ENCODE data around the gene SUOX. TPM values are rescaled to one million over a fixed set of nuclear protein-coding genes. Genes with fewer than 3 reads are reported as not detected.

Gene SUOX
- polyA plus RNA-seq, 1 of the 3 experiments (the other 2 are of a cell fraction): 23.2 TPM

GRCh38 chr12:56040963-56041551 lies 44.0 kb downstream of the SUOX start:
- no peaks in the 10 kb centered on the region for H3K9me2 ChIP-seq
- H3K9ac ChIP-seq: peak overlapping the region; percentile 65; the same call in 1 of the 2 replicates
- H2AFZ ChIP-seq (ENCODE audit: low read depth): peak overlapping the region; percentile 97
- H3K4me1 ChIP-seq (ENCODE audit: control insufficient read depth in 1 of 2, insufficient read depth in 2 of 2, low read depth in 1 of 2, low read length in 1 of 2): peaks cover 6 to 10% of the 10 kb centered on the region in 2 experiments
- H4K20me1 ChIP-seq (ENCODE audit: insufficient read depth): peaks cover 14% of the 10 kb centered on the region
- 43% methylated on average over 14 of the region's 14 CpGs for WGBS (ENCODE audit: low lambda C conversion rate)
- H3K4me3 ChIP-seq (ENCODE audit: low read depth in 2 of 2, low read length in 1 of 2): peak overlapping the region; percentile 45 to 62
- POLR2A ChIA-PET: interaction anchor here (0.6 to 2.0 kb wide), 4 partner anchors 17 to 77 kb away, joined by 3 to 6 read pairs (median 4); partner anchors contain the start of genes IKZF4 and ZC3H10
- CTCF ChIA-PET: interaction anchor here (0.8 to 5.1 kb wide), 12 partner anchors 12 to 303 kb away, joined by 3 to 46 read pairs (median 4); partner anchors contain the start of genes IKZF4, PYM1 and SUOX
- peaks cover 31% of the 10 kb centered on the region for H3F3A ChIP-seq (replicated peaks; ENCODE audit: insufficient read depth)
- peak overlapping the region; percentile 81 for H3K4me2 ChIP-seq
- no peak for DNase-seq
- TF ChIP-seq MXI1 (IDR thresholded peaks at IDR 0.05; ENCODE audit: low read depth, low read length) (no peak), USF1 (IDR thresholded peaks at IDR 0.05; ENCODE audit: borderline replicate concordance, low read depth) (no peak), EZH2phosphoT487 (IDR thresholded peaks at IDR 0.05; ENCODE audit: borderline replicate concordance, low read depth) (no peak), RXRA (IDR thresholded peaks at IDR 0.05; ENCODE audit: borderline replicate concordance, low read depth) (no peak), RCOR1 (IDR thresholded peaks at IDR 0.05; ENCODE audit: low read length) (no peak), FOXJ3 (CRISPR knock-in tag; IDR thresholded peaks at IDR 0.05) (no peak), MEF2A (IDR thresholded peaks at IDR 0.05; ENCODE audit: borderline replicate concordance, low read depth) (no peak), TEAD4 (IDR thresholded peaks at IDR 0.05; ENCODE audit: borderline replicate concordance, insufficient read depth) (no peak)
- TF ChIP-seq, protein P1, sequence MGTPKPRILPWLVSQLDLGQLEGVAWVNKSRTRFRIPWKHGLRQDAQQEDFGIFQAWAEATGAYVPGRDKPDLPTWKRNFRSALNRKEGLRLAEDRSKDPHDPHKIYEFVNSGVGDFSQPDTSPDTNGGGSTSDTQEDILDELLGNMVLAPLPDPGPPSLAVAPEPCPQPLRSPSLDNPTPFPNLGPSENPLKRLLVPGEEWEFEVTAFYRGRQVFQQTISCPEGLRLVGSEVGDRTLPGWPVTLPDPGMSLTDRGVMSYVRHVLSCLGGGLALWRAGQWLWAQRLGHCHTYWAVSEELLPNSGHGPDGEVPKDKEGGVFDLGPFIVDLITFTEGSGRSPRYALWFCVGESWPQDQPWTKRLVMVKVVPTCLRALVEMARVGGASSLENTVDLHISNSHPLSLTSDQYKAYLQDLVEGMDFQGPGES (IDR thresholded peaks at IDR 0.05; ENCODE audit: low read depth, low read length): no peak
- peaks cover 29 to 30% of the 10 kb centered on the region in 2 experiments for H3K36me3 ChIP-seq (replicated peaks in 1 of 2; ENCODE audit: control insufficient read depth in 1 of 2, insufficient read depth in 2 of 2, low read length in 1 of 2)
- peak overlapping the region; percentile 85 to 90 for H3K27ac ChIP-seq (ENCODE audit: low read depth in 2 of 2, low read length in 1 of 2)
- H3K9me3 ChIP-seq: no peaks in the 10 kb centered on the region
- no peaks in the 10 kb centered on the region for H3K27me3 ChIP-seq (ENCODE audit: insufficient read depth)
- H3K79me2 ChIP-seq (ENCODE audit: insufficient read depth): peaks cover 22% of the 10 kb centered on the region

GRCh38 chr12:56041552-56042429 lies 44.7 kb downstream of the SUOX start, which contains the start of gene RPS26:
RPS26 (plus strand) TSS chr12:56041918; CDS start chr12:56042167, 249 bp downstream.
- CTCF ChIA-PET: interaction anchor here (0.8 to 5.1 kb wide), 7 partner anchors 21 to 303 kb away, joined by 3 to 46 read pairs (median 5); partner anchors contain the start of genes IKZF4 and SUOX
- TF ChIP-seq FOXM1 (IDR thresholded peaks at IDR 0.05; ENCODE audit: low read depth): no peak
- TF ChIP-seq FOSL2 (IDR thresholded peaks at IDR 0.05; ENCODE audit: borderline replicate concordance, low read depth): no peak
- no peak for TF ChIP-seq TEAD4 (IDR thresholded peaks at IDR 0.05; ENCODE audit: borderline replicate concordance, insufficient read depth)
- TF ChIP-seq RCOR1 (IDR thresholded peaks at IDR 0.05; ENCODE audit: low read length): no peak; the same call in 1 of the 2 replicates
- TF ChIP-seq USF1 (IDR thresholded peaks at IDR 0.05; ENCODE audit: borderline replicate concordance, low read depth): no peak
- no peak for TF ChIP-seq NFIC (IDR thresholded peaks at IDR 0.05; ENCODE audit: borderline replicate concordance)
- TF ChIP-seq, protein P2, sequence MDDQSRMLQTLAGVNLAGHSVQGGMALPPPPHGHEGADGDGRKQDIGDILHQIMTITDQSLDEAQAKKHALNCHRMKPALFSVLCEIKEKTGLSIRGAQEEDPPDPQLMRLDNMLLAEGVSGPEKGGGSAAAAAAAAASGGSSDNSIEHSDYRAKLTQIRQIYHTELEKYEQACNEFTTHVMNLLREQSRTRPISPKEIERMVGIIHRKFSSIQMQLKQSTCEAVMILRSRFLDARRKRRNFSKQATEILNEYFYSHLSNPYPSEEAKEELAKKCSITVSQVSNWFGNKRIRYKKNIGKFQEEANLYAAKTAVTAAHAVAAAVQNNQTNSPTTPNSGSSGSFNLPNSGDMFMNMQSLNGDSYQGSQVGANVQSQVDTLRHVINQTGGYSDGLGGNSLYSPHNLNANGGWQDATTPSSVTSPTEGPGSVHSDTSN (IDR thresholded peaks at IDR 0.05): peak; percentile 85
- peak; percentile 74; the same call in 1 of the 2 replicates for TF ChIP-seq REST (IDR thresholded peaks at IDR 0.05; ENCODE audit: low read depth, low read length)
- TF ChIP-seq JUND (IDR thresholded peaks at IDR 0.05): peak; percentile 43; the same call in 1 of the 2 replicates

More at GRCh38 chr12:56041552-56042429, 44.7 kb downstream of the SUOX start, which contains the start of gene RPS26:
- Histone ChIP-seq H3K9ac (peak within 1 kb of the TSS; percentile 97), H3K4me1 (ENCODE audit: control insufficient read depth in 1 of 2, insufficient read depth in 2 of 2, low read depth in 1 of 2, low read length in 1 of 2) (peaks cover 6 to 10% of the 10 kb centered on the region in 2 experiments), H3K9me2 (no peaks in the 10 kb centered on the region), H3K4me3 (ENCODE audit: low read depth in 2 of 2, low read length in 1 of 2) (peak within 1 kb of the TSS; percentile 81 to 93), H3K36me3 (replicated peaks in 1 of 2; ENCODE audit: control insufficient read depth in 1 of 2, insufficient read depth in 2 of 2, low read length in 1 of 2) (peaks cover 25 to 29% of the 10 kb centered on the region in 2 experiments), H3F3A (replicated peaks; ENCODE audit: insufficient read depth) (peaks cover 39% of the 10 kb centered on the region), H4K20me1 (ENCODE audit: insufficient read depth) (peaks cover 14% of the 10 kb centered on the region), H3K79me2 (ENCODE audit: insufficient read depth) (peaks cover 22% of the 10 kb centered on the region), H3K4me2 (peak within 1 kb of the TSS; percentile 82), H2AFZ (ENCODE audit: low read depth) (peak within 1 kb of the TSS; percentile 97), H3K9me3 (no peaks in the 10 kb centered on the region), H3K27me3 (ENCODE audit: insufficient read depth) (no peaks in the 10 kb centered on the region), H3K27ac (ENCODE audit: low read depth in 2 of 2, low read length in 1 of 2) (peak within 1 kb of the TSS; percentile 90 to 98)
- peak; percentile 89 for DNase-seq
- WGBS (ENCODE audit: low lambda C conversion rate): 1% methylated on average over 44 of the region's 50 CpGs
- POLR2A ChIA-PET: interaction anchor here (0.6 to 2.0 kb wide), 4 partner anchors 18 to 76 kb away, joined by 3 to 6 read pairs (median 4); partner anchors contain the start of genes IKZF4 and ZC3H10

Measured in SK-N-SH (cell line).